MCF 10A (cell line): ENCODE measurements around the gene RTN3. TPM values are rescaled to one million over a fixed set of nuclear protein-coding genes. Genes with fewer than 3 reads are reported as not detected.
"Not testable (repeated sequence)": the region's sequence is repeated elsewhere in the genome, so short reads cannot be mapped to it uniquely, and the experiment has no call there.

Experiments used
- BruUV-seq: library from RNA; stranded (reverse); fragments of 400-500 nt; replicated peaks from 2 replicates; lab custom pipeline; 2021; lab: Mats Ljungman, UMichigan
- CTCF ChIA-PET: fragments of 300-600 bp; sonication (Branson Sonifier 250); formaldehyde crosslinking; extraction: SDS; loops from one replicate; lab custom pipeline; 2021; ENCODE audit warnings: antibody characterized with exemption, inconsistent platforms; lab: Yijun Ruan, JAX
- POLR2A ChIA-PET: fragments of 300-600, 350-650 bp; sonication (Branson Sonifier 250); formaldehyde crosslinking; extraction: SDS; loops from one replicate; lab custom pipeline; 2020; ENCODE audit warnings: antibody characterized with exemption, inconsistent platforms; lab: Yijun Ruan, JAX
- DNase-seq: peaks from one replicate; pipeline ENCODE4 v3.0.0-alpha.2; 2018; ENCODE audit not compliant: unreplicated experiment
- H3K27ac Mint-ChIP-seq: one replicate; pipeline ENCODE4 v1.8.0; 2022; ENCODE audit warnings: mild to moderate bottlenecking, low read depth, mixed read lengths; ENCODE audit not compliant: unreplicated experiment
- H3K27me3 Mint-ChIP-seq: one replicate; pipeline ENCODE4 v1.8.0; 2022; ENCODE audit warnings: mixed read lengths; ENCODE audit not compliant: insufficient read depth, unreplicated experiment
- H3K36me3 Mint-ChIP-seq: one replicate; pipeline ENCODE4 v1.8.0; 2022; ENCODE audit warnings: mild to moderate bottlenecking, moderate library complexity, mixed read lengths; ENCODE audit not compliant: insufficient read depth, unreplicated experiment
- H3K4me1 Mint-ChIP-seq: one replicate; pipeline ENCODE4 v1.8.0; 2022; ENCODE audit warnings: mixed read lengths; ENCODE audit not compliant: insufficient read depth, unreplicated experiment
- H3K4me3 Mint-ChIP-seq: one replicate; pipeline ENCODE4 v1.8.0; 2022; ENCODE audit warnings: mild to moderate bottlenecking, moderate library complexity, mixed read lengths; ENCODE audit not compliant: unreplicated experiment
- H3K9me3 Mint-ChIP-seq: one replicate; pipeline ENCODE4 v1.8.0; 2022; ENCODE audit warnings: mixed read lengths; ENCODE audit not compliant: unreplicated experiment
- intact Hi-C: fragments of 100-400 bp; cut with micrococcal nuclease; formaldehyde crosslinking; loops from 2 replicates; pipeline ENCODE4 v1.14.1; 2022
- total RNA-seq: library from RNA; stranded (reverse); gene quantifications from 2 replicates; pipeline ENCODE4 v1.2.3, GENCODE V29; 2022
- TF ChIP-seq, protein P1 (sequence below): fragments of 200-600 bp; IDR thresholded peaks from one replicate; pipeline ENCODE4 v1.8.0; 2022; ENCODE audit warnings: antibody characterized with exemption, mild to moderate bottlenecking; ENCODE audit not compliant: unreplicated experiment

The RTN3 gene
- total RNA-seq, 1 experiment from 2014 or later = 95.4 TPM

- intact Hi-C loops = loop anchor here (2.0 kb wide), 2 partner anchors 33 to 69 kb away; partner anchors contain the start of gene MARK2
- POLR2A ChIA-PET = interaction anchor here (0.5 kb wide), 1 partner anchor 26 kb away, joined by 3 read pairs; no protein-coding TSS in a partner anchor
- CTCF ChIA-PET = interaction anchor here (0.6 to 3.8 kb wide), 7 partner anchors 32 to 1453 kb away, joined by 3 to 25 read pairs (median 3); partner anchors contain the start of gene MARK2
- H3K4me3 Mint-ChIP-seq = peak overlapping the region; percentile 48
- H3K27ac Mint-ChIP-seq = no peak overlapping the region
- TF ChIP-seq, protein P1, sequence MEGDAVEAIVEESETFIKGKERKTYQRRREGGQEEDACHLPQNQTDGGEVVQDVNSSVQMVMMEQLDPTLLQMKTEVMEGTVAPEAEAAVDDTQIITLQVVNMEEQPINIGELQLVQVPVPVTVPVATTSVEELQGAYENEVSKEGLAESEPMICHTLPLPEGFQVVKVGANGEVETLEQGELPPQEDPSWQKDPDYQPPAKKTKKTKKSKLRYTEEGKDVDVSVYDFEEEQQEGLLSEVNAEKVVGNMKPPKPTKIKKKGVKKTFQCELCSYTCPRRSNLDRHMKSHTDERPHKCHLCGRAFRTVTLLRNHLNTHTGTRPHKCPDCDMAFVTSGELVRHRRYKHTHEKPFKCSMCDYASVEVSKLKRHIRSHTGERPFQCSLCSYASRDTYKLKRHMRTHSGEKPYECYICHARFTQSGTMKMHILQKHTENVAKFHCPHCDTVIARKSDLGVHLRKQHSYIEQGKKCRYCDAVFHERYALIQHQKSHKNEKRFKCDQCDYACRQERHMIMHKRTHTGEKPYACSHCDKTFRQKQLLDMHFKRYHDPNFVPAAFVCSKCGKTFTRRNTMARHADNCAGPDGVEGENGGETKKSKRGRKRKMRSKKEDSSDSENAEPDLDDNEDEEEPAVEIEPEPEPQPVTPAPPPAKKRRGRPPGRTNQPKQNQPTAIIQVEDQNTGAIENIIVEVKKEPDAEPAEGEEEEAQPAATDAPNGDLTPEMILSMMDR = no peak
- no peaks in the 10 kb centered on the region for H3K36me3 Mint-ChIP-seq
- no peaks in the 10 kb centered on the region for H3K27me3 Mint-ChIP-seq
- no peak for DNase-seq
- BruUV-seq = no TSS peak
- peaks cover 12% of the 10 kb centered on the region for H3K4me1 Mint-ChIP-seq
- no peaks in the 10 kb centered on the region for H3K9me3 Mint-ChIP-seq
Observed at GRCh38 chr11:63769714-63770455, 88.6 kb downstream of the RTN3 start.

DNA sequence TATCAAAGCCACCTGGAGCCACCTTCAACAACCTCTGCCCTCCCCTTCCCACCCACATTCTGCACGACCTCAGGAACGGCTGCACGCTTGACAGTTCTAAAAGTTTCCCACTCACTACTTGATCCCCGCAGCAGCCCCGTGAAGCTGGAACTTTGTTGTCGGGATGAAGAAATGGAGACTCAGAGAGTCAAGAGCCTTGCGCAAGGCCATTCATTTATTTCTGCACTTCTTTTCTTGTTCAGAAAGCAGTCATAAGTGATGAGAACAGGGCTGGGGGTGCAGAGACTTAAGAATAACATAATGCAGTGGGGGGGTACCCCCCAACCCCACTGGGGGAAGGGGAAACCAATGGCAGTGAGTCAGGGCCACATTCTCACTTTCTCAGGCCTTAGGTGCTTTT, 89.5 kb downstream of the RTN3 start:
- ChIA-PET CTCF (no interaction called here), POLR2A (no interaction called here)
- DNase-seq = no peak
- intact Hi-C loops = no loop called here
- H3K27ac Mint-ChIP-seq = no peak overlapping the region
- BruUV-seq = no TSS peak
- H3K9me3 Mint-ChIP-seq = no peaks in the 10 kb centered on the region
- TF ChIP-seq, protein P1 = no peak
- H3K36me3 Mint-ChIP-seq = no peaks in the 10 kb centered on the region
- H3K27me3 Mint-ChIP-seq = no peaks in the 10 kb centered on the region
- H3K4me3 Mint-ChIP-seq = no peak overlapping the region
- H3K4me1 Mint-ChIP-seq = peaks cover 8% of the 10 kb centered on the region

DNA sequence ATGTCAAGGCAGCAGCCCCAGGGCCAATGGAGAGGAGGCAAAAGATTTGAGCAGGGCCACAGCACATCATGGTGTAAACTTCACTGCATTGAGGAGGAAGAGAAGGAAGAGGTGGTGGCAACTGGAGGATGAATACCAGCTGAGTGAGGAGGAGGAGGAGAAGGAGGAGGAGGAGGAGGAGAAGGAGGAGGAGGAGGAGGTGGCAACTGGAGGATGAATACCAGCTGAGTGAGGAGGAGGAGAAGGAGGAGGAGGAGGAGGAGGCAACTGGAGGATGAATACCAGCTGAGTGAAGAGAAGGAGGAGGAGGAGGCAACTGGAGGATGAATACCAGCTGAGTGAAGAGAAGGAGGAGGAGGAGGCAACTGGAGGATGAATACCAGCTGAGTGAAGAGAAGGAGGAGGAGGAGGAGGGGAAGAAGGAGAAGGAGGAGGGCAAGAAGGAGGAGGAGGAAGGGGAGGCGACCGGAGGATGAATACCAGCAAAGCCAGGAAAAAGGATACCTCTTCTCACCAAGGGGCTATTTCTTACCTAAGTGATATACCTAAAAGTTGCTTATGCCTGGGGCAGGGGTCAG, 90.5 kb downstream of the RTN3 start:
- H3K9me3 Mint-ChIP-seq, H3K27ac Mint-ChIP-seq: not testable (repeated sequence)

GRCh38 chr11:63775191-63775590, 93.9 kb downstream of the RTN3 start:
- BruUV-seq = no TSS peak
- ChIA-PET POLR2A (no interaction called here), CTCF (interaction anchor here (0.7 kb wide), 1 partner anchor 61 kb away, joined by 3 read pairs; no protein-coding TSS in a partner anchor)
- no peak overlapping the region for H3K4me3 Mint-ChIP-seq
- intact Hi-C loops = no loop called here
- DNase-seq = no peak
- no peaks in the 10 kb centered on the region for H3K4me1 Mint-ChIP-seq
- H3K27ac Mint-ChIP-seq = no peak overlapping the region
- H3K27me3 Mint-ChIP-seq = no peaks in the 10 kb centered on the region
- H3K9me3 Mint-ChIP-seq = no peaks in the 10 kb centered on the region
- no peaks in the 10 kb centered on the region for H3K36me3 Mint-ChIP-seq
- TF ChIP-seq, protein P1 = no peak

More for the DNA sequence above, 90.5 kb downstream of the RTN3 start:
- H3K4me1 Mint-ChIP-seq, H3K4me3 Mint-ChIP-seq, intact Hi-C loops, BruUV-seq, H3K27me3 Mint-ChIP-seq, DNase-seq, H3K36me3 Mint-ChIP-seq: not testable (repeated sequence)
- CTCF ChIA-PET = interaction anchor here (0.6 to 1.3 kb wide), 3 partner anchors 65 to 174 kb away, joined by 3 to 4 read pairs (median 3); no protein-coding TSS in a partner anchor
- POLR2A ChIA-PET = interaction anchor here (0.5 to 0.6 kb wide), 2 partner anchors 31 to 891 kb away, joined by 3 read pairs; no protein-coding TSS in a partner anchor
